Neural cell (in vitro differentiated cells): ENCODE results near the gene SLCO3A1. TPM values are rescaled to one million over a fixed set of nuclear protein-coding genes. Genes with fewer than 3 reads are reported as not detected.

ENCODE experiments used
- H2AFZ ChIP-seq: fragments of 200-600, 300-800 bp; sonication (generic), shearing (Covaris generic); 2 replicates; pipeline ENCODE4 v1.6.0; 2014; ENCODE audit warnings: low read depth, mild to moderate bottlenecking, antibody characterized with exemption, low read length, moderate library complexity
- H3F3A ChIP-seq: fragments of 200-600 bp; shearing (Covaris generic); 2 replicates; pipeline ENCODE4 v1.6.1; 2016; ENCODE audit warnings: mild to moderate bottlenecking, moderate library complexity, mixed read lengths, antibody characterized with exemption, low read length; ENCODE audit not compliant: insufficient read depth, poor library complexity, severe bottlenecking
- H3K27ac ChIP-seq: fragments of 200-600, 300-800 bp; sonication (generic), shearing (Covaris generic); 2 replicates; pipeline ENCODE4 v1.5.1; 2014; ENCODE audit warnings: mild to moderate bottlenecking, low read length, moderate library complexity
- H3K27me3 ChIP-seq: fragments of 300-800, 200-600 bp; sonication (generic), shearing (Covaris generic); 2 replicates; pipeline ENCODE4 v1.6.0; 2014; ENCODE audit warnings: mild to moderate bottlenecking, low read depth, low read length, moderate library complexity; ENCODE audit not compliant: insufficient read depth
- H3K36me3 ChIP-seq: fragments of 300-800, 200-600 bp; sonication (generic), shearing (Covaris generic); 2 replicates; pipeline ENCODE4 v1.5.1; 2014; ENCODE audit warnings: mild to moderate bottlenecking, antibody characterized with exemption, low read length, moderate library complexity; ENCODE audit not compliant: insufficient read depth
- H3K4me2 ChIP-seq: fragments of 300-800, 200-600 bp; sonication (generic), shearing (Covaris generic); 2 replicates; pipeline ENCODE4 v1.6.0; 2014; ENCODE audit warnings: mild to moderate bottlenecking, low read length
- H3K4me3 ChIP-seq: fragments of 300-800, 200-600 bp; sonication (generic), shearing (Covaris generic); 2 replicates; pipeline ENCODE4 v1.5.1; 2014; ENCODE audit warnings: mild to moderate bottlenecking, low read length, moderate library complexity
- H3K79me2 ChIP-seq: fragments of 200-600 bp; shearing (Covaris generic); replicated peaks from 2 replicates; pipeline ENCODE4 v1.6.0; 2014; ENCODE audit warnings: mild to moderate bottlenecking, low read length, moderate library complexity; ENCODE audit not compliant: insufficient read depth
- H3K9ac ChIP-seq: fragments of 300-800, 200-600 bp; sonication (generic), shearing (Covaris generic); 2 replicates; pipeline ENCODE4 v1.6.1; 2016; ENCODE audit warnings: mild to moderate bottlenecking, low read length, mixed read lengths
- H3K9me2 ChIP-seq: fragments of 200-600 bp; shearing (Covaris generic); 2 replicates; pipeline ENCODE4 v1.6.1; 2016; ENCODE audit warnings: mild to moderate bottlenecking, low read length, mixed read lengths; ENCODE audit not compliant: insufficient read depth
- H3K9me3 ChIP-seq: fragments of 200-600, 300-800 bp; sonication (generic), shearing (Covaris generic); 2 replicates; pipeline ENCODE4 v1.6.1; 2016; ENCODE audit warnings: mild to moderate bottlenecking, mixed run types, low read length, moderate library complexity, mixed read lengths
- H4K20me1 ChIP-seq: fragments of 200-600 bp; shearing (Covaris generic); 2 replicates; pipeline ENCODE4 v1.6.1; 2016; ENCODE audit warnings: mild to moderate bottlenecking, mixed run types; ENCODE audit not compliant: insufficient read depth
- EP300 ChIP-seq: fragments of 450-650 bp; conservative IDR thresholded peaks from 2 replicates; pipeline ENCODE4 v1.6.1; 2014; ENCODE audit warnings: antibody characterized with exemption, mild to moderate bottlenecking, moderate library complexity; ENCODE audit not compliant: poor library complexity, severe bottlenecking
- EZH2 ChIP-seq: fragments of 200-600, 300-800 bp; shearing (Covaris generic), sonication (generic); IDR thresholded peaks from 2 replicates; pipeline ENCODE4 v1.6.1; 2014; ENCODE audit warnings: antibody characterized with exemption, low read length, borderline replicate concordance, mild to moderate bottlenecking; ENCODE audit not compliant: insufficient read depth, poor library complexity, severe bottlenecking
- MXI1 ChIP-seq: fragments of 450-650 bp; conservative IDR thresholded peaks from 2 replicates; pipeline ENCODE4 v1.6.1; 2014; ENCODE audit warnings: antibody characterized with exemption, mild to moderate bottlenecking; ENCODE audit not compliant: poor library complexity, severe bottlenecking
- POLR2AphosphoS5 ChIP-seq: IDR thresholded peaks from 2 replicates; pipeline ENCODE4 v1.6.1; 2012
- RAD21 ChIP-seq: fragments of 450-650 bp; conservative IDR thresholded peaks from 2 replicates; pipeline ENCODE4 v1.6.1; 2014; ENCODE audit warnings: antibody characterized with exemption, mild to moderate bottlenecking, moderate library complexity
- SMC3 ChIP-seq: fragments of 450-650 bp; conservative IDR thresholded peaks from 2 replicates; pipeline ENCODE4 v1.6.1; 2014; ENCODE audit warnings: antibody characterized with exemption, mild to moderate bottlenecking, moderate library complexity; ENCODE audit not compliant: poor library complexity
- TAF1 ChIP-seq: IDR thresholded peaks from 2 replicates; pipeline ENCODE4 v1.6.1; 2012; ENCODE audit warnings: low read depth
- polyA plus RNA-seq: library from polyadenylated mRNA; depleted of rRNA; stranded (reverse); fragments of >200 nt; gene quantifications from 2 replicates; pipeline ENCODE4 v1.2.3, GENCODE V29; 2014
- TF ChIP-seq, protein P1 (sequence below): IDR thresholded peaks from 2 replicates; pipeline ENCODE4 v1.6.1; 2012; ENCODE audit warnings: borderline replicate concordance
- TF ChIP-seq, protein P2 (sequence below): fragments of 450-650 bp; IDR thresholded peaks from 2 replicates; pipeline ENCODE4 v1.5.1; 2014; ENCODE audit warnings: antibody characterized with exemption, mild to moderate bottlenecking, moderate library complexity; ENCODE audit not compliant: poor library complexity, severe bottlenecking

The SLCO3A1 gene
- polyA plus RNA-seq, 1 donor from 2014 or later = 14.2 TPM

DNA sequence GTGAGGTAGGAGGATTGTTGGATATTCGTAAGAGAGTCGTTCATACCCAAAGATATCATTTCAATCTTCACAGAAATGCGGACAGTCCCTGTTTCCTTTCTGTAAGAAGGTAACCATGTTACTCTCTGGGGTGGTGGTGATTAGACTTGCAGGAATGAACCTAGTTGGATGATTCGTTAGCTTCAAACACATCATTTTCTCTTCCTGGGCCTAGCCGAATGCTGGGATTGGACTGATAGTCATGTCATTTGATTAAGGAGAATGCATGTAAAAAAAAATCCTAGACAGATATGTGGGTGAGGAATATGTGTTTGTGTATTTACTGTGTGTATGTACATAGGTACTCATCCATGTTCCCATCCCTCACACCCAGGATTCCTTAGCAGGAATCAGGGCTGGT lies 12.4 kb downstream of the SLCO3A1 start:
- Histone ChIP-seq H3K4me3 (no peak overlapping the region), H3K4me2 (no peak overlapping the region), H3F3A (no peaks in the 10 kb centered on the region), H3K9me2 (no peaks in the 10 kb centered on the region), H3K27ac (no peak overlapping the region), H3K9me3 (no peaks in the 10 kb centered on the region), H4K20me1 (no peaks in the 10 kb centered on the region), H3K36me3 (no peaks in the 10 kb centered on the region), H3K9ac (no peak overlapping the region), H3K27me3 (no peaks in the 10 kb centered on the region), H3K79me2 (peaks cover 34% of the 10 kb centered on the region), H2AFZ (no peak overlapping the region)
- TF ChIP-seq EZH2 (no peak), RAD21 (no peak), MXI1 (no peak), EP300 (no peak), POLR2AphosphoS5 (no peak), SMC3 (no peak), TAF1 (no peak)
- TF ChIP-seq, protein P1, sequence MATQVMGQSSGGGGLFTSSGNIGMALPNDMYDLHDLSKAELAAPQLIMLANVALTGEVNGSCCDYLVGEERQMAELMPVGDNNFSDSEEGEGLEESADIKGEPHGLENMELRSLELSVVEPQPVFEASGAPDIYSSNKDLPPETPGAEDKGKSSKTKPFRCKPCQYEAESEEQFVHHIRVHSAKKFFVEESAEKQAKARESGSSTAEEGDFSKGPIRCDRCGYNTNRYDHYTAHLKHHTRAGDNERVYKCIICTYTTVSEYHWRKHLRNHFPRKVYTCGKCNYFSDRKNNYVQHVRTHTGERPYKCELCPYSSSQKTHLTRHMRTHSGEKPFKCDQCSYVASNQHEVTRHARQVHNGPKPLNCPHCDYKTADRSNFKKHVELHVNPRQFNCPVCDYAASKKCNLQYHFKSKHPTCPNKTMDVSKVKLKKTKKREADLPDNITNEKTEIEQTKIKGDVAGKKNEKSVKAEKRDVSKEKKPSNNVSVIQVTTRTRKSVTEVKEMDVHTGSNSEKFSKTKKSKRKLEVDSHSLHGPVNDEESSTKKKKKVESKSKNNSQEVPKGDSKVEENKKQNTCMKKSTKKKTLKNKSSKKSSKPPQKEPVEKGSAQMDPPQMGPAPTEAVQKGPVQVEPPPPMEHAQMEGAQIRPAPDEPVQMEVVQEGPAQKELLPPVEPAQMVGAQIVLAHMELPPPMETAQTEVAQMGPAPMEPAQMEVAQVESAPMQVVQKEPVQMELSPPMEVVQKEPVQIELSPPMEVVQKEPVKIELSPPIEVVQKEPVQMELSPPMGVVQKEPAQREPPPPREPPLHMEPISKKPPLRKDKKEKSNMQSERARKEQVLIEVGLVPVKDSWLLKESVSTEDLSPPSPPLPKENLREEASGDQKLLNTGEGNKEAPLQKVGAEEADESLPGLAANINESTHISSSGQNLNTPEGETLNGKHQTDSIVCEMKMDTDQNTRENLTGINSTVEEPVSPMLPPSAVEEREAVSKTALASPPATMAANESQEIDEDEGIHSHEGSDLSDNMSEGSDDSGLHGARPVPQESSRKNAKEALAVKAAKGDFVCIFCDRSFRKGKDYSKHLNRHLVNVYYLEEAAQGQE = no peak
- TF ChIP-seq, protein P2, sequence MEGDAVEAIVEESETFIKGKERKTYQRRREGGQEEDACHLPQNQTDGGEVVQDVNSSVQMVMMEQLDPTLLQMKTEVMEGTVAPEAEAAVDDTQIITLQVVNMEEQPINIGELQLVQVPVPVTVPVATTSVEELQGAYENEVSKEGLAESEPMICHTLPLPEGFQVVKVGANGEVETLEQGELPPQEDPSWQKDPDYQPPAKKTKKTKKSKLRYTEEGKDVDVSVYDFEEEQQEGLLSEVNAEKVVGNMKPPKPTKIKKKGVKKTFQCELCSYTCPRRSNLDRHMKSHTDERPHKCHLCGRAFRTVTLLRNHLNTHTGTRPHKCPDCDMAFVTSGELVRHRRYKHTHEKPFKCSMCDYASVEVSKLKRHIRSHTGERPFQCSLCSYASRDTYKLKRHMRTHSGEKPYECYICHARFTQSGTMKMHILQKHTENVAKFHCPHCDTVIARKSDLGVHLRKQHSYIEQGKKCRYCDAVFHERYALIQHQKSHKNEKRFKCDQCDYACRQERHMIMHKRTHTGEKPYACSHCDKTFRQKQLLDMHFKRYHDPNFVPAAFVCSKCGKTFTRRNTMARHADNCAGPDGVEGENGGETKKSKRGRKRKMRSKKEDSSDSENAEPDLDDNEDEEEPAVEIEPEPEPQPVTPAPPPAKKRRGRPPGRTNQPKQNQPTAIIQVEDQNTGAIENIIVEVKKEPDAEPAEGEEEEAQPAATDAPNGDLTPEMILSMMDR = no peak

DNA sequence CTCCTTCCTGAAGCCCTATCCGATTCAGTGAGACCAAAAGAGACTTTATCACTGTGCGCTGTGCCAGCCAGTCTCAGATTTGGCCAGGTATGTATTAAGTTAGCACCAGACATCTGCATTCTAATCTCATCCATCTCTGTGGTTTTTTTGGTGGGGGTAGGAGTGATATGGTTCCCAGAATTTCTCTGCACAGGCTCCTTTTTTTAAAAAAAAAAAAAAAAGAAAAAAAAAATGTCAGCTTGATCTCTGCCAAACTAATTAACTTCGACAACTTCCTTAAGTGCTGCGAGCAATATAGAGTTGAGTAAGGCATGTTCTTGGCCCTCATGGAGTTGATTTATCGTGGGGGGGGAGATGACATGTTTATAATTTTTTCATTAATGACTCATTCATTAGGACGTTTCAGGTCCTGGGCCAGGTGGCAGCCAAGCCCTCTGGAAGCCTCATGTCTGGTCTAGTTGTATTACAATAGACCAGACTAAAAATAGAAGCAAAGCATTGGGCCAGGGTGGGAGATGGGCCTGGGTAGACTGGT lies 12.9 kb downstream of the SLCO3A1 start:
- H3K9ac ChIP-seq = no peak overlapping the region
- no peak overlapping the region for H3K4me2 ChIP-seq
- no peaks in the 10 kb centered on the region for H3K9me2 ChIP-seq
- no peak overlapping the region for H3K4me3 ChIP-seq
- TF ChIP-seq RAD21 (no peak), TAF1 (no peak), EZH2 (no peak), POLR2AphosphoS5 (no peak), EP300 (no peak), MXI1 (no peak), SMC3 (no peak)
- TF ChIP-seq, protein P2 = no peak
- TF ChIP-seq, protein P1 = no peak
- H3K79me2 ChIP-seq = peaks cover 34% of the 10 kb centered on the region
- H3K9me3 ChIP-seq = no peaks in the 10 kb centered on the region
- H3K27ac ChIP-seq = no peak overlapping the region
- H4K20me1 ChIP-seq = no peaks in the 10 kb centered on the region
- H2AFZ ChIP-seq = no peak overlapping the region
- no peaks in the 10 kb centered on the region for H3K27me3 ChIP-seq
- no peaks in the 10 kb centered on the region for H3F3A ChIP-seq
- no peaks in the 10 kb centered on the region for H3K36me3 ChIP-seq
